H9 (cell line): ENCODE results near the gene INPP5A. TPM values are rescaled to one million over a fixed set of nuclear protein-coding genes. Genes with fewer than 3 reads are reported as not detected.

Source experiments
- DNase-seq: peaks from one replicate; pipeline ENCODE4 v3.0.0-alpha.2; 2017
- H2AFZ ChIP-seq: one replicate; pipeline ENCODE4 v1.6.1; 2013; ENCODE audit warnings: mild to moderate bottlenecking, low read length, control low read depth, moderate library complexity
- H2AK5ac ChIP-seq: 2 replicates; pipeline ENCODE4 v1.6.1; 2013; ENCODE audit warnings: low read length, control low read depth, mixed read lengths; ENCODE audit not compliant: insufficient read length
- H2BK120ac ChIP-seq: one replicate; pipeline ENCODE4 v1.6.1; 2013; ENCODE audit warnings: low read depth, mild to moderate bottlenecking, low read length, control low read depth, inconsistent platforms; ENCODE audit not compliant: poor library complexity, severe bottlenecking
- H2BK12ac ChIP-seq: 2 replicates; pipeline ENCODE4 v1.6.1; 2013; ENCODE audit warnings: low read length, control low read depth, mixed read lengths, low read depth; ENCODE audit not compliant: insufficient read length
- H2BK15ac ChIP-seq: 2 replicates; pipeline ENCODE4 v1.6.1; 2013; ENCODE audit warnings: low read depth, low read length, control low read depth
- H2BK20ac ChIP-seq: one replicate; pipeline ENCODE4 v1.6.1; 2013; ENCODE audit warnings: low read depth, mild to moderate bottlenecking, low read length, control low read depth, inconsistent platforms; ENCODE audit not compliant: poor library complexity, severe bottlenecking
- H2BK5ac ChIP-seq: 2 replicates; pipeline ENCODE4 v1.6.1; 2013; ENCODE audit warnings: low read length, control low read depth, mixed read lengths; ENCODE audit not compliant: insufficient read length
- H3K14ac ChIP-seq: 2 replicates; pipeline ENCODE4 v1.6.1; 2013; ENCODE audit warnings: low read length, control low read depth; ENCODE audit not compliant: insufficient read depth
- H3K18ac ChIP-seq: 2 replicates; pipeline ENCODE4 v1.6.1; 2013; ENCODE audit warnings: low read depth, mild to moderate bottlenecking, mixed read lengths, low read length, control low read depth; ENCODE audit not compliant: insufficient read length
- H3K23ac ChIP-seq: 2 replicates; pipeline ENCODE4 v1.6.1; 2013; ENCODE audit warnings: low read length, control low read depth, mixed read lengths, low read depth; ENCODE audit not compliant: insufficient read length
- H3K23me2 ChIP-seq: 2 replicates; pipeline ENCODE4 v1.6.1; 2013; ENCODE audit warnings: low read depth, mild to moderate bottlenecking, mixed read lengths, low read length, control low read depth; ENCODE audit not compliant: insufficient read length, poor library complexity, severe bottlenecking
- H3K27ac ChIP-seq: 2 replicates; pipeline ENCODE4 v1.5.1; 2013; ENCODE audit warnings: low read length, control low read depth, mixed read lengths, low read depth; ENCODE audit not compliant: insufficient read length
- H3K27me3 ChIP-seq: 2 replicates; pipeline ENCODE4 v1.6.1; 2013; ENCODE audit warnings: low read length, control low read depth, inconsistent platforms; ENCODE audit not compliant: insufficient read depth
- H3K4ac ChIP-seq: 2 replicates; pipeline ENCODE4 v1.6.1; 2013; ENCODE audit warnings: low read depth, mild to moderate bottlenecking, control low read depth, inconsistent platforms, low read length, moderate library complexity
- H3K4me1 ChIP-seq: 2 replicates; pipeline ENCODE4 v1.6.1; 2013; ENCODE audit warnings: low read length, control low read depth, inconsistent platforms; ENCODE audit not compliant: insufficient read depth
- H3K4me2 ChIP-seq: 2 replicates; pipeline ENCODE4 v1.6.1; 2013; ENCODE audit warnings: low read length, control low read depth, mixed read lengths; ENCODE audit not compliant: insufficient read length, insufficient read depth
- H3K56ac ChIP-seq: 2 replicates; pipeline ENCODE4 v1.6.1; 2013; ENCODE audit warnings: low read depth, mild to moderate bottlenecking, mixed read lengths, low read length, control low read depth; ENCODE audit not compliant: insufficient read length
- H3K79me1 ChIP-seq: 2 replicates; pipeline ENCODE4 v1.6.1; 2013; ENCODE audit warnings: low read depth, mild to moderate bottlenecking, moderate library complexity, low read length, control low read depth, inconsistent platforms; ENCODE audit not compliant: insufficient read depth, poor library complexity, severe bottlenecking
- H3K79me2 ChIP-seq: 2 replicates; pipeline ENCODE4 v1.6.1; 2013; ENCODE audit warnings: low read length, control low read depth, inconsistent platforms; ENCODE audit not compliant: insufficient read depth
- H3K9ac ChIP-seq: 2 replicates; pipeline ENCODE4 v1.6.1; 2013; ENCODE audit warnings: low read length, control low read depth, mixed read lengths; ENCODE audit not compliant: insufficient read length; ENCODE audit errors: extremely low read depth
- H3K9me3 ChIP-seq: one replicate; pipeline ENCODE4 v1.6.1; 2013; ENCODE audit warnings: low read depth, low read length, inconsistent platforms; ENCODE audit not compliant: control insufficient read depth
- H3T11ph ChIP-seq: one replicate; pipeline ENCODE4 v1.6.1; 2013; ENCODE audit warnings: mild to moderate bottlenecking, low read length, control low read depth, inconsistent platforms
- H4K20me1 ChIP-seq: one replicate; pipeline ENCODE4 v1.6.1; 2013; ENCODE audit not compliant: control insufficient read depth, insufficient read length, insufficient read depth
- H4K5ac ChIP-seq: 2 replicates; pipeline ENCODE4 v1.6.1; 2013; ENCODE audit warnings: low read depth, mild to moderate bottlenecking, mixed read lengths, low read length, control low read depth; ENCODE audit not compliant: insufficient read length
- H4K8ac ChIP-seq: replicated peaks from 2 replicates; pipeline ENCODE4 v1.6.1; 2013; ENCODE audit warnings: low read length, control low read depth, mixed read lengths, low read depth; ENCODE audit not compliant: insufficient read length
- H4K91ac ChIP-seq: 2 replicates; pipeline ENCODE4 v1.6.1; 2013; ENCODE audit warnings: low read depth, mild to moderate bottlenecking, moderate library complexity, mixed read lengths, low read length, control low read depth; ENCODE audit not compliant: insufficient read length
- H3K27ac Mint-ChIP-seq, 3 experiments: 2 replicates in 2 of 3; 3 replicates in 1 of 3; pipeline ENCODE4 v1.8.0; 2020 to 2021; ENCODE audit warnings: mixed read lengths in 3 of 3, mild to moderate bottlenecking in 1 of 3, moderate library complexity in 1 of 3
- H3K27me3 Mint-ChIP-seq: 2 replicates; pipeline ENCODE4 v1.8.0; 2021; ENCODE audit warnings: low read depth, mild to moderate bottlenecking, moderate library complexity, mixed read lengths
- H3K36me3 Mint-ChIP-seq, 3 experiments: 2 replicates in 2 of 3; 3 replicates in 1 of 3; pipeline ENCODE4 v1.8.0; 2020 to 2021; ENCODE audit warnings: low read depth in 3 of 3, mixed read lengths in 3 of 3; ENCODE audit not compliant: insufficient read depth in 1 of 3
- H3K4me1 Mint-ChIP-seq, 2 experiments: 2 replicates each; pipeline ENCODE4 v1.8.0; 2020; ENCODE audit warnings: mixed read lengths in 2 of 2
- H3K4me3 Mint-ChIP-seq, 2 experiments: 2 replicates in 1 of 2; 3 replicates in 1 of 2; pipeline ENCODE4 v1.8.0; 2020 to 2021; ENCODE audit warnings: mild to moderate bottlenecking in 2 of 2, mixed read lengths in 2 of 2, moderate library complexity in 1 of 2
- H3K9me3 Mint-ChIP-seq, 2 experiments: 2 replicates in 1 of 2; 3 replicates in 1 of 2; pipeline ENCODE4 v1.8.0; 2020; ENCODE audit warnings: mild to moderate bottlenecking in 2 of 2, mixed read lengths in 2 of 2, moderate library complexity in 1 of 2
- CTCF ChIP-seq: fragments of 200-600 bp; sonication (generic); conservative IDR thresholded peaks from 3 replicates; pipeline ENCODE4 v1.8.0; 2021; ENCODE audit warnings: antibody characterized with exemption, mild to moderate bottlenecking
- WGBS: extraction: QIAGEN DNeasy Blood & Tissue Kit; methylation state at CpG from one replicate; pipeline ENCODE4 v1.1.7; 2013; ENCODE audit warnings: missing lambda C conversion rate, low lambda C conversion rate, mixed read lengths; ENCODE audit not compliant: insufficient read length; ENCODE audit errors: extremely low coverage; 5-methylcytosine and 5-hydroxymethylcytosine counted together
- total RNA-seq: library from RNA; stranded (reverse); gene quantifications from 2 replicates; pipeline ENCODE4 v1.2.1, GENCODE V29; 2021

INPP5A gene
- total RNA-seq, 1 experiment from 2014 or later = 17.7 TPM

DNA sequence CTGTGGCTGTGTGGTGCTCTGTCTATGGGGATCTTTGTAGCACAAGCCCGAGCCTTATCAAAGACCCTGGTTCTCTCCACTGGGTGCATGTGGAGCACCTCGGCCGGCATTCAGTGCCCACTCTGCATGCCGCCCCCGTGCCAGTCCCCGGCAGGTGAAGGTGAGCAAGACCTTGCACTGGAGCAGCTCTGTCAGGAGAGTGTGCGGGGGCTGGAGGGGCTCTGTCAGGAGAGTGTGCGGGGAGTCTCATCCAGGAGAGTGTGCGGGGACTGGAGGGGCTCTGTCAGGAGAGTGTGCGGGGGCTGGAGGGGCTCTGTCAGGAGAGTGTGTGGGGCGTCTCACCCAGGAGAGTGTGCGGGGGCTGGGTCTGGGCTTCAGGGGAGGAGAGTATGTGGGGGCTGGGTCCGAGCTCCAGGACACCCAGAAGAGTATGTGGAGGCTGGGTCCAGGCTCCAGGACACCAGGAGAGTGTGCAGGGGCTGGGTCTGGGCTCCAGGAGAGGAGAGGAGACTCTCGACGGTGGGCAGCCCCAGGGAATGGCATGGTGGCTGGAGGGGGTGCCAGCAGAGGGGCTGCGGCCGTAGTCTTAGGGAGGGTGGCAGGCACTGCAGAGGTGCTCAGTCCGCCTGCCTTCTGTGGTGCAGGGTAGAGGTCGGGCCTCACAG, 40.8 kb downstream of the INPP5A start:
- Histone ChIP-seq H3K79me1 (no peaks in the 10 kb centered on the region), H2BK5ac (no peak overlapping the region), H3K9me3 (no peaks in the 10 kb centered on the region), H3K56ac (no peak overlapping the region), H2BK15ac (no peak overlapping the region), H2AK5ac (no peak overlapping the region), H3K4me1 (no peaks in the 10 kb centered on the region), H3K27ac (no peak overlapping the region), H2BK20ac (no peak overlapping the region), H4K8ac (no peak overlapping the region), H3K18ac (no peak overlapping the region), H2AFZ (no peak overlapping the region), H2BK120ac (no peak overlapping the region), H2BK12ac (no peak overlapping the region), H3K23me2 (no peaks in the 10 kb centered on the region), H4K91ac (no peak overlapping the region), H3K27me3 (no peaks in the 10 kb centered on the region), H3K23ac (no peak overlapping the region), H3K79me2 (0 out of 2 replicates have a peak, but pooled peaks cover 1% of the 10 kb centered on the region), H3K9ac (no peak overlapping the region), H3K4me2 (no peak overlapping the region), H4K5ac (no peak overlapping the region), H3T11ph (no peak overlapping the region), H3K4ac (no peak overlapping the region), H3K14ac (no peak overlapping the region), H4K20me1 (no peaks in the 10 kb centered on the region)
- H3K36me3 Mint-ChIP-seq = peaks cover 0 to 4% (median 0%) of the 10 kb centered on the region in 3 experiments; a peak in 1 of 7 replicates
- no peaks in the 10 kb centered on the region for H3K9me3 Mint-ChIP-seq
- H3K27me3 Mint-ChIP-seq = no peaks in the 10 kb centered on the region; the same call in 1 of the 2 replicates
- no peak overlapping the region for H3K4me3 Mint-ChIP-seq
- no peak for TF ChIP-seq CTCF
- no peak for DNase-seq
- no CpG with 5 or more reads among the region's 19 CpGs for WGBS
- peaks cover 12 to 20% of the 10 kb centered on the region in 2 experiments for H3K4me1 Mint-ChIP-seq
- H3K27ac Mint-ChIP-seq = no peak overlapping the region; a peak in 1 of 7 replicates
